Activated T-helper 1 cell treated with anti-CD3 and anti-CD28 coated beads, Interleukin-12 subunit alpha, Interleukin-12 subunit beta, Interleukin-2, Interleukin-4 antibody, amounts not matched to agents 30 ng/mL and 10 ng/mL and 1 ng/mL, durations not matched to agents 14 hours and 24 hours and 36 hours (primary cell): ENCODE measurements around the gene GIT2. TPM values are rescaled to one million over a fixed set of nuclear protein-coding genes. Genes with fewer than 3 reads are reported as not detected.

Source experiments
- DNase-seq: peaks from one replicate; pipeline ENCODE4 v3.0.0; 2021; ENCODE audit warnings: low spot score
- H3K27ac Mint-ChIP-seq: one replicate; pipeline ENCODE4 v1.8.0; 2021; ENCODE audit warnings: mild to moderate bottlenecking, mixed read lengths
- H3K27me3 Mint-ChIP-seq: one replicate; pipeline ENCODE4 v1.8.0; 2022; ENCODE audit warnings: mild to moderate bottlenecking, moderate library complexity, mixed read lengths; ENCODE audit not compliant: insufficient read depth
- H3K36me3 Mint-ChIP-seq: one replicate; pipeline ENCODE4 v1.8.0; 2021; ENCODE audit warnings: low read depth, mixed read lengths
- H3K4me1 Mint-ChIP-seq: one replicate; pipeline ENCODE4 v1.8.0; 2021; ENCODE audit warnings: low read depth, mixed read lengths
- H3K4me3 Mint-ChIP-seq: one replicate; pipeline ENCODE4 v1.8.0; 2021; ENCODE audit warnings: mild to moderate bottlenecking, moderate library complexity, mixed read lengths
- H3K9me3 Mint-ChIP-seq: one replicate; pipeline ENCODE4 v1.8.0; 2021; ENCODE audit warnings: mixed read lengths
- intact Hi-C: fragments of 100-400 bp; cut with micrococcal nuclease; formaldehyde crosslinking; loops from one replicate; pipeline ENCODE4 v1.15.1; 2024
- total RNA-seq: library from RNA; stranded (reverse); gene quantifications from 2 replicates; pipeline ENCODE4 v1.2.3, GENCODE V29; 2022

The GIT2 gene
- total RNA-seq, 1 donor from 2014 or later: 86.2 TPM

DNA sequence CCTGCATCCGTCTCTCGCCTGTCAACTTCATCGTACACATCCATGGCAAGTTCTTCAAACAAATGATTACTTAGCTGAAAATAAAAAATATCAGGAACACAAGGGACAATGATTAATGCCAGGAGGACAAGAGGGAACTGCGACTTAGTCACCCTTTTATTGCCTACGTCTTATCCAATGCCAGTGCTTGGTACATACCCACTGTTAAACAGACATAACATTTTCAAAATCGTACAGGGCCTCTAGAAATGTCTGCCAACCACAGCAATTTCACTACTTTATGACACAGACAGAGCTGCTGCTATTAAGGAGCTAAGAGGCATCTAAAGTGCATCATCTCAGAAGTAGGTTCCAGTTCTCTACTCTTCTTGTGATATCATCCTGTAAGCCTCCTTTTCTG is 34.6 kb downstream of the GIT2 start:
- Mint-ChIP-seq H3K27me3 (no peaks in the 10 kb centered on the region), H3K4me3 (no peak overlapping the region), H3K4me1 (peaks cover 10% of the 10 kb centered on the region), H3K36me3 (peaks cover 45% of the 10 kb centered on the region), H3K27ac (no peak overlapping the region), H3K9me3 (no peaks in the 10 kb centered on the region)
- DNase-seq: no peak
- intact Hi-C loops: no loop called here

- intact Hi-C loops: no loop called here
- Mint-ChIP-seq H3K27ac (no peak overlapping the region), H3K9me3 (no peaks in the 10 kb centered on the region)
These were observed 35.0 kb downstream of the GIT2 start for GRCh38 chr12:109961201-109961600.

DNA sequence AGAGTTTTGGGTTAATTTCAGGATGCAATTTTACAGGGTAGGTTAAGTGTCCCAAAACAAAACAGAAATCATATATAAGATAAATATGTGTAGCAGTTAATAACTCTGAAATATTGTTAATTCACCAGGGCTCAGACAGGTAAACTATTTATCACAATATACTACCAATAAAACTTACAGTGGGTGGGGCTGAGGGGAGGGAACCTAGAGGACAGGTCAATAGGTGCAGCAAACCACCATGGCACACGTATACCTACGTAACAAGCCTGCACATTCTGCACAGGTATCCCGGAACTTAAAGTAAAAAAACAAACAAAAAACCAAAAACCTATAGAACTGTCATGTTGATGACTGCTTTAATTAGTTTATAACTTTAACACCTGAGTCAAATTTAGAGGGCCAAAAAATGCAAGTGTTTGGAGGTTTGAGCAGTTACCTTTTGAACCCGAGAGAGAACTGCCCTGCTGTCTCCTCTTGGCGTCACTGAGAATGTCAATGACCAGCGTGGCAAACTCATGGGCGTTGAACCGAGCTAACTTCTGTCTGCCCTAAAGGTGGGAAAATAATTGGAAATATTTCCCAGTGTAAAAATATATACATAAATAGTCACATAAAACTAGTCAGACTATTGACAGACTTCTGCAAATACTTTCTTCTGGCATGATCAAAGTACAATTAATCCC is 36.6 kb downstream of the GIT2 start:
- Mint-ChIP-seq H3K4me1 (peaks cover 6% of the 10 kb centered on the region), H3K4me3 (no peak overlapping the region), H3K27ac (no peak overlapping the region), H3K36me3 (peaks cover 41% of the 10 kb centered on the region), H3K9me3 (no peaks in the 10 kb centered on the region), H3K27me3 (no peaks in the 10 kb centered on the region)
- no peak for DNase-seq
- intact Hi-C loops: no loop called here

More at GRCh38 chr12:109961201-109961600, 35.0 kb downstream of the GIT2 start:
- Mint-ChIP-seq H3K27me3 (no peaks in the 10 kb centered on the region), H3K4me3 (no peak overlapping the region), H3K4me1 (peaks cover 6% of the 10 kb centered on the region), H3K36me3 (peaks cover 45% of the 10 kb centered on the region)
- no peak for DNase-seq

DNA sequence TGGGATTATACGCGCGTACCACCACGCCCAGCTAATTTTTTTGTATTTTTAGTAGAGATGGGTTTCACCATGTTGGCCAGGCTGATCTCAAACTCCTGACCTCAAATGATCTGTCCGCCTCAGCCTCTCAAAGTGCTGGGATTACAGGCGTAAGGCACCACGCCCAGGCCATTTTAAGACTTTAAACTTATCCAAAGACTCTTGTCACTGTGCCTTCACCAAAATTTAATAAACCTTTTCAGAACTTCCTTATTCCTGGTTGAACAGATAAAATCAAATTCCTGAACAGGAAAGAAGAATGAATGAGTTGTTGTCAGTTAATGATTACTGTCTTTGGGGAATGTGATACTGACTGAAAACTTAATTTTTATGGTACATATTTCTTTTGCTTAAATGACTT is 37.8 kb downstream of the GIT2 start:
- no peaks in the 10 kb centered on the region for H3K27me3 Mint-ChIP-seq
- H3K4me1 Mint-ChIP-seq: peaks cover 9% of the 10 kb centered on the region
- H3K36me3 Mint-ChIP-seq: peaks cover 43% of the 10 kb centered on the region
- H3K27ac Mint-ChIP-seq: no peak overlapping the region
- intact Hi-C loops: no loop called here
- no peak overlapping the region for H3K4me3 Mint-ChIP-seq
- no peak for DNase-seq
- H3K9me3 Mint-ChIP-seq: no peaks in the 10 kb centered on the region

DNA sequence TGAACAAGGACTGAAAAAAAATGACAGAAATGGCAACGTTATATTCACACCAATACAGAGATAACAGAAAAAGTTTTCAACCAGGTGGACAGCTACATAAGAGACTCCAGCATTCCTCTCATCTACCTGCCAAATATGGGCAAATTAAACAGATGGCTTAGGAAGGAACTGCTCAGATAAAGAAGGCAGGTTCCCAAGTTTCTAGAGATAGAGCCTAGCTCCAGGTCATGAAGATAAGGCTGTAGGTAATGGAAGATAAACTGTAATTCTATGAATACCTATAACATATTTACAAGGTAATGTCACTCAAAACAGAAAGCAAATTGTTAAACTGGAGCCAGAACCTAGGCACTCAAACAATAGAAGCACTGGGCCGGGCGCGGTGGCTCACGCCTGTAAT is 42.5 kb downstream of the GIT2 start:
- no peak for DNase-seq
- Mint-ChIP-seq H3K4me3 (no peak overlapping the region), H3K27ac (peak overlapping the region; percentile 20), H3K9me3 (no peaks in the 10 kb centered on the region), H3K27me3 (no peaks in the 10 kb centered on the region), H3K36me3 (peaks cover 54% of the 10 kb centered on the region), H3K4me1 (peaks cover 16% of the 10 kb centered on the region)
- intact Hi-C loops: no loop called here

- Mint-ChIP-seq H3K27me3 (no peaks in the 10 kb centered on the region), H3K4me3 (no peak overlapping the region), H3K4me1 (peaks cover 24% of the 10 kb centered on the region), H3K36me3 (peaks cover 57% of the 10 kb centered on the region), H3K9me3 (no peaks in the 10 kb centered on the region), H3K27ac (peak overlapping the region; percentile 38)
- no peak for DNase-seq
- intact Hi-C loops: no loop called here
These were observed 43.3 kb downstream of the GIT2 start for GRCh38 chr12:109952873-109953272.

DNA sequence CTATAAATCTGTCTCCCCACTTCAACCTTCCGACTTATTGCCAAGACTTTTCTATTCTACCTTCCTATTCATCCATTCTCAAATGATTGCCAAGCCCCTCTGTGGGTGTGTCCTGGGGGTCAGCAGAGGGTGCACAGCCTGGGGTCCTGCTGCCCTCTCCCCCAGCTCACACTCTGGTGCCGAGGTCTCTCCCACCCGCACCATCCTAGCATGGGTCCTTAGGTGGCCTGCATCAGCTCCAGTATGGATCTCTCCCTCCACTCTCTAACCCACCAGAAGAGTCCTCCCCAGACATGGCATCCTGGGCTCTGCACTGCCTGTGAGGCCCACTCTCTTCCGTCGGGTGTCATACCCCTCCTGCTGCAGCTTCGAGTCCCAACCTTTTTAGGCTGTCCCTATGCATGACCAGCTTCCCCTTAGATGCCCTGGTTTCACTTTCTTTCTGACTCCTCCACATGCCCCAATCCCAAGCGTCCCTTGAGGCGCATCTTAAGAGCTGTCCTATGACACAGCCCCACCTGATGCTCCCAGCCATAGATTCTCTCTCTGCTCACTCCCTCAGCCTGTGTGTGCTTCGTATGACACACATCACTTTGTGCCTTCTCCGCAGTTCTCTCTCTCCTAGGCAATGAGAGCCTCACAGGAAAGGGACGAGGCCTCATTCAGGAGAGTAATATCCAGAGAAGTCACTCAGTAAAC is 43.9 kb downstream of the GIT2 start:
- Mint-ChIP-seq H3K36me3 (peaks cover 61% of the 10 kb centered on the region), H3K9me3 (no peaks in the 10 kb centered on the region), H3K27me3 (no peaks in the 10 kb centered on the region), H3K4me1 (peaks cover 30% of the 10 kb centered on the region), H3K4me3 (no peak overlapping the region), H3K27ac (peak overlapping the region; percentile 38)
- no peak for DNase-seq
- intact Hi-C loops: no loop called here

DNA sequence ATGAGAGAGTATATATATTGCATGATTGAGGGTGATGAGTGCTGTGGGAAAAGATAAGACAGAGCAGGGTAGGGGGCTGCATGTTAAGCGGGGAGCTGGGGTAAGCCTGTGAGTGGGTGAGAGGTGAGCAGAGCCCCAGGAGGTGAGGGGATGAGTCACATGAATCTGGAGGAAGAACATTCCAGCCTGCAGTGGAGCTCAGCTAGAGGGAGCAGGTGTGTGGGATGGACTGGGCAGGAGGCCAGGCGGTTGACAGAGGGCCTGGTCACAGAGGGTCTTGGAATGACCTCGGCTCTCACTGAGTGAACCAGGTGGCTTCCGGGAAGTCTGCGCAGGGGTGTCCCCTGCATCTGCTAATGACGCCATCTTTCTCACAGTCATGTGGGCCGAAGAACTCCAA is 44.4 kb downstream of the GIT2 start:
- Mint-ChIP-seq H3K27me3 (no peaks in the 10 kb centered on the region), H3K4me3 (no peak overlapping the region), H3K36me3 (peaks cover 63% of the 10 kb centered on the region), H3K27ac (peak overlapping the region; percentile 69), H3K9me3 (no peaks in the 10 kb centered on the region), H3K4me1 (peaks cover 35% of the 10 kb centered on the region)
- DNase-seq: no peak
- intact Hi-C loops: no loop called here

DNA sequence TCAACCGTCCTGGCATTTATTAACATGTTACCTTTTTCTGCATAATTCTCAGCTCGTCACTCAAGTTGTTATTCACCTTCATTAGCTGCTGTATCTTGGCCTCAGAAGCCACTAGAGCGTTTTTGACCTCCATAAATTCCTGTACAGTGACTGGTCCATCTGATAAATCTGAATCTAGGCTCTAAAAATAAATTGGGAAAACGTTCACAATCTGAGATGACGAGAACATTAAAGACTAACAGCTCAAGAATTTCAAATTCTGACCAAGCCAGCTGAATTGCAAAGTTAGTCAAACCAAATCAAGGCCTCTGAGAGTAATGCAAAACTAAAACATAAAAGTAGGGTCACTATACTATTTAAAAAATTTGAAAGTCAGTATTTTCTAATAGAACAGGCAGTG is 45.0 kb downstream of the GIT2 start:
- Mint-ChIP-seq H3K4me1 (peaks cover 41% of the 10 kb centered on the region), H3K27me3 (no peaks in the 10 kb centered on the region), H3K9me3 (no peaks in the 10 kb centered on the region), H3K36me3 (peaks cover 64% of the 10 kb centered on the region), H3K27ac (no peak overlapping the region), H3K4me3 (no peak overlapping the region)
- intact Hi-C loops: no loop called here
- DNase-seq: no peak

DNA sequence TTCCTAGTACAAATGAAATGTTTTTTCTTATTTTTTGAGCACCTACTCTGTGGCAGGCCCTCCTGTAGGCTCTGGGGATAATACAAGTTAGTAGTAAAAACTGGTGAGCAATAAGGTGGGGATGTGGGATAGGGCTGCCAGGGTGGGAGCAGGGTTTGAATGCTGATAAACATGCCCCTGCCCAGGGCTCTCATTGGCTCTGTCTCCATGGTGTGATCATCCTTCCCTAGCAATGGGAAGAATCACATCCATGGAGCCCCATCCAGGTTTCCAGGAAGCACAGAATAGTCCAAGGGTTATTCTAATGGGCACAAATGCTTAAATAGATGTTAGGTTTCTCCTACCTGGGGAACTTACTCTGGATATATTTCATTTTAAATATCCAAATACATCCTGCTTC is 45.5 kb downstream of the GIT2 start:
- Mint-ChIP-seq H3K27ac (no peak overlapping the region), H3K27me3 (no peaks in the 10 kb centered on the region), H3K4me1 (peaks cover 41% of the 10 kb centered on the region), H3K9me3 (no peaks in the 10 kb centered on the region), H3K4me3 (no peak overlapping the region), H3K36me3 (peaks cover 61% of the 10 kb centered on the region)
- DNase-seq: no peak
- intact Hi-C loops: no loop called here

DNA sequence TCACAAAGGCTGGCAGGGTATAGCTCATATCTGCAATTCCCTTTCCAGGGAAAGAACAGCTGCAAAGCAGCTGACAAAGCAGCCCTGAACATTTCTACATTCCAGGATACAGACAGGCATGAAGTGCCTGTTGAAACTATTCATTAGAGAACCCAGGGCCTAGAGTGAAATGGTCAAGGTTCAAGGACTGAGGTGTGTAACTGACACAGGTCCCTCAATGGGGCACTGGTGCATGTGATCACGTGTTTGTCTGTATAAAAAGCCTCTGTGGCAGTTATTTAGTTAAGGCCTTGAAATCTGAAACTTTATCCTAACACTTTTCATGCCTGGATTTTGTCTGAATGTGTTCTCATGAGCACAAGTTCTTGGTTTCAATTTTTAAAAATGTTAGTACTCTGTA is 47.1 kb downstream of the GIT2 start:
- H3K27ac Mint-ChIP-seq: no peak overlapping the region
- intact Hi-C loops: no loop called here
- DNase-seq: no peak
- H3K4me1 Mint-ChIP-seq: peaks cover 41% of the 10 kb centered on the region
- no peaks in the 10 kb centered on the region for H3K27me3 Mint-ChIP-seq
- H3K9me3 Mint-ChIP-seq: no peaks in the 10 kb centered on the region
- H3K36me3 Mint-ChIP-seq: peaks cover 55% of the 10 kb centered on the region
- H3K4me3 Mint-ChIP-seq: no peak overlapping the region

- H3K4me1 Mint-ChIP-seq: peaks cover 38% of the 10 kb centered on the region
- peaks cover 49% of the 10 kb centered on the region for H3K36me3 Mint-ChIP-seq
- intact Hi-C loops: no loop called here
- no peak overlapping the region for H3K4me3 Mint-ChIP-seq
- DNase-seq: no peak
- peak overlapping the region; percentile 35 for H3K27ac Mint-ChIP-seq
- H3K9me3 Mint-ChIP-seq: no peaks in the 10 kb centered on the region
- no peaks in the 10 kb centered on the region for H3K27me3 Mint-ChIP-seq
These were observed 47.8 kb downstream of the GIT2 start for GRCh38 chr12:109948368-109948767.

GRCh38 chr12:109947521-109947920 is 48.6 kb downstream of the GIT2 start:
- intact Hi-C loops: no loop called here
- peaks cover 43% of the 10 kb centered on the region for H3K36me3 Mint-ChIP-seq
- peak overlapping the region; percentile 64 for H3K27ac Mint-ChIP-seq
- H3K27me3 Mint-ChIP-seq: no peaks in the 10 kb centered on the region
- no peak for DNase-seq
- peaks cover 31% of the 10 kb centered on the region for H3K4me1 Mint-ChIP-seq
- no peaks in the 10 kb centered on the region for H3K9me3 Mint-ChIP-seq
- no peak overlapping the region for H3K4me3 Mint-ChIP-seq
